ENCODE data around the gene CORO6.

DNA sequence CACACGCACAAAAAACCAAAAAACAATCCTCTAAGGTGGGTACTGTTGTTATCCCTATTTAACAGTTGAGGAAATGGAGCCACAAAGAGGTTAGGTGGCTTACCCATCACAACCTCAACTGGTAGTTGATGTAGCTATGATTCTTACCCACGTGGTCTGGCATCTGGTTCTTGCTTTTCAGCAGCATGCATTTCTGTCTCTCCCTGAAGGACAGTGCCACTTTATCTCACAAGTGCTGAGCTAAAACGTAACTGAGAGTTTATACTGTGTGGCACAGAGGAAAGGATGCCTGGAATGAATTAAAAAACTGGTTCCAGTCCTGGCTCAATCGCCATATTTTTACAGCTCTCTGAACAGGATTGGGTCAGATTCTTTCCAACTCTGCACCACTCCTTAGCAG is 1.9 kb upstream of the CORO6 start:
- no peak for TF ChIP-seq CEBPB (IDR thresholded peaks at IDR 0.05)
- TF ChIP-seq, protein P1, sequence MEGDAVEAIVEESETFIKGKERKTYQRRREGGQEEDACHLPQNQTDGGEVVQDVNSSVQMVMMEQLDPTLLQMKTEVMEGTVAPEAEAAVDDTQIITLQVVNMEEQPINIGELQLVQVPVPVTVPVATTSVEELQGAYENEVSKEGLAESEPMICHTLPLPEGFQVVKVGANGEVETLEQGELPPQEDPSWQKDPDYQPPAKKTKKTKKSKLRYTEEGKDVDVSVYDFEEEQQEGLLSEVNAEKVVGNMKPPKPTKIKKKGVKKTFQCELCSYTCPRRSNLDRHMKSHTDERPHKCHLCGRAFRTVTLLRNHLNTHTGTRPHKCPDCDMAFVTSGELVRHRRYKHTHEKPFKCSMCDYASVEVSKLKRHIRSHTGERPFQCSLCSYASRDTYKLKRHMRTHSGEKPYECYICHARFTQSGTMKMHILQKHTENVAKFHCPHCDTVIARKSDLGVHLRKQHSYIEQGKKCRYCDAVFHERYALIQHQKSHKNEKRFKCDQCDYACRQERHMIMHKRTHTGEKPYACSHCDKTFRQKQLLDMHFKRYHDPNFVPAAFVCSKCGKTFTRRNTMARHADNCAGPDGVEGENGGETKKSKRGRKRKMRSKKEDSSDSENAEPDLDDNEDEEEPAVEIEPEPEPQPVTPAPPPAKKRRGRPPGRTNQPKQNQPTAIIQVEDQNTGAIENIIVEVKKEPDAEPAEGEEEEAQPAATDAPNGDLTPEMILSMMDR (IDR thresholded peaks at IDR 0.05), result no peak
- TF ChIP-seq ZC3H11A (IDR thresholded peaks at IDR 0.05), result no peak

All from A549 (cell line).